Measurements from ENCODE around the gene KMT5B.

The KMT5B gene

DNA sequence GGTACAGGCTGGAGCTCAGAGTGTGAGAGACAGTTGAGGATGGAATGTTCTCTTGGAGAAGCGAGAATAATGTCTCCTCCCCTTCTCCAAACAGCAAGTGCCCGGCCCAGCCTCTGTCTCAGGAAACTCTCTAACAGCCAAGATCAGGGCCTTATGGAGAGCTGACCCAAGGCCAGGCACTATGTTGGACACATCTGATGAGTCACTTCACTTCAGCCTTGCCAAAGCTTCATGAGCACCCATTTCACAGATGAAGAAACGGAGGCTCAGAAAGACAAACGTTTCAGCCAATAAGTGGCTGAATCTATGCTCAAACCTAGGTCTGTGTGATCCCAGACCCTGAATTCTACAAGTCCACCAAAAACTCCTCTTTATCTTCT is 69.8 kb downstream of the KMT5B start:
- in situ Hi-C loops (cut with MboI; ENCODE audit: low pct_unique_long_range_greater_than_20kb, low sequenced_read_pairs, unreplicated experiment), result no loop called here
- TF ChIP-seq, protein P1, sequence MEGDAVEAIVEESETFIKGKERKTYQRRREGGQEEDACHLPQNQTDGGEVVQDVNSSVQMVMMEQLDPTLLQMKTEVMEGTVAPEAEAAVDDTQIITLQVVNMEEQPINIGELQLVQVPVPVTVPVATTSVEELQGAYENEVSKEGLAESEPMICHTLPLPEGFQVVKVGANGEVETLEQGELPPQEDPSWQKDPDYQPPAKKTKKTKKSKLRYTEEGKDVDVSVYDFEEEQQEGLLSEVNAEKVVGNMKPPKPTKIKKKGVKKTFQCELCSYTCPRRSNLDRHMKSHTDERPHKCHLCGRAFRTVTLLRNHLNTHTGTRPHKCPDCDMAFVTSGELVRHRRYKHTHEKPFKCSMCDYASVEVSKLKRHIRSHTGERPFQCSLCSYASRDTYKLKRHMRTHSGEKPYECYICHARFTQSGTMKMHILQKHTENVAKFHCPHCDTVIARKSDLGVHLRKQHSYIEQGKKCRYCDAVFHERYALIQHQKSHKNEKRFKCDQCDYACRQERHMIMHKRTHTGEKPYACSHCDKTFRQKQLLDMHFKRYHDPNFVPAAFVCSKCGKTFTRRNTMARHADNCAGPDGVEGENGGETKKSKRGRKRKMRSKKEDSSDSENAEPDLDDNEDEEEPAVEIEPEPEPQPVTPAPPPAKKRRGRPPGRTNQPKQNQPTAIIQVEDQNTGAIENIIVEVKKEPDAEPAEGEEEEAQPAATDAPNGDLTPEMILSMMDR (IDR thresholded peaks at IDR 0.05; ENCODE audit: extremely low read depth, insufficient read depth, missing control alignments), result no peak
- DNase-seq (ENCODE audit: low spot score), result no peak

DNA sequence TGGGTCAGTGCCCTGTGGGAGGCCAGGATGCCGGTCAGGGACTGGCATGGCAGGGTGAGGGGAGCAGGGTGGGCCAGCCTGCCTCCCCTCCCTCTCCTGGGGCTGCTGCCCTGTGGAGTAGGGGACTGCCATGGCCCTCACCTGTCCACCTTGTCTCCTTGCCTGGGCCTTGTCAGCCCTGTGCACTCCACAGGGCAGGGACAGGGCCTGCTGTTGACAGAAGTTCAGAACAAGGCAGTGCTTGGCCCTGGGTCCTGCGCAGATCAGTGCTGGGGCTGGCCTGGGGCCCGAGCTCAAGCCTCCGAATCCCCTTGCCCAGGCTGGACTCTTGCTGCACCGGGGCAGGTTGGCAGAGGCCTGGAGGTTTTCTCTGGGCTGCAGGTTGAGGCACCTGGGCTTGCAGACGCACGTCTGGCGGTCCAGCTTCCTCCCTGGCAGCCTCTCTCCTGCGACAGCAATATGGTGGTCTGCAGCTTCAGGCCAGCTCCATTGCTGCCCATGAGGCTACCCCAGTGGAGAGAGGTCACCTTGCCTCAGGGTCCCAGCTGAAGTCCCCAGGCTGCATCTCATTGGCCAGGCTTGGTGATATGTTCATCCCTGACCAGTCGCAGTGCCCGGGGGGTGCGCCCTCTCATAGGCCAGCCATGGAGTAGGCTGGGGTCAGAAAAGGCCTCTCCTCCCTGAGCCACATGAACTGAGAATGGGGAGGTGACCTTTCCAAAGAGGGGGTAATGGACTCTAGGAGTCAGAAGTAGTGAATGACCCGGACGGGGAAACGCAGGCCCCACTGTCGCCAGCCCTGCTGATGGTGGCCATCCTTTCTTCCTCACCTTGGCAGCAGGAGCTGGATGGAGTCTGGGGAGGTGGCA is 70.4 kb downstream of the KMT5B start:
- in situ Hi-C loops (cut with MboI; ENCODE audit: low pct_unique_long_range_greater_than_20kb, low sequenced_read_pairs, unreplicated experiment), result no loop called here
- no peak for DNase-seq (ENCODE audit: low spot score)
- TF ChIP-seq, protein P1 (IDR thresholded peaks at IDR 0.05; ENCODE audit: extremely low read depth, insufficient read depth, missing control alignments), result no peak

DNA sequence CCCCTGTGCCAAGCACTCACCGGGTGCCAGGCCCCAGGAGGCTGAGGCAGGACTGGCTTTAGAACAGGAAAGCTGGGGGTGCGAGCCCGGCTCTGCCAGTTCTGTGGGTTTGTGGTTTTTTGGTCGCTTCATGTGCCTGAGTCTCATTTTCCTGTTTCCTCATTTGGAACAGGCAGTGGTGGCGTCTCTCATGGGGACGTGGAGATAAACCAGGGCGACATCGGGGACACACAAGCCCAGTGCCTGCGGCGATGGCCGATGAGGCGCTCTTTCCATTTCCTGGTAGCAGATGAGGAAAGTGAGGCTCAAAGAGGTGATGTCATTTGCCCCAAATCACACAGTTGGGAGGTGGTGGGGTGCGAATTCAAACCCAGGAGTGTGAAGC is 71.1 kb downstream of the KMT5B start:
- TF ChIP-seq, protein P1 (IDR thresholded peaks at IDR 0.05; ENCODE audit: extremely low read depth, insufficient read depth, missing control alignments), result no peak
- DNase-seq (ENCODE audit: low spot score), result no peak
- in situ Hi-C loops (cut with MboI; ENCODE audit: low pct_unique_long_range_greater_than_20kb, low sequenced_read_pairs, unreplicated experiment), result no loop called here

DNA sequence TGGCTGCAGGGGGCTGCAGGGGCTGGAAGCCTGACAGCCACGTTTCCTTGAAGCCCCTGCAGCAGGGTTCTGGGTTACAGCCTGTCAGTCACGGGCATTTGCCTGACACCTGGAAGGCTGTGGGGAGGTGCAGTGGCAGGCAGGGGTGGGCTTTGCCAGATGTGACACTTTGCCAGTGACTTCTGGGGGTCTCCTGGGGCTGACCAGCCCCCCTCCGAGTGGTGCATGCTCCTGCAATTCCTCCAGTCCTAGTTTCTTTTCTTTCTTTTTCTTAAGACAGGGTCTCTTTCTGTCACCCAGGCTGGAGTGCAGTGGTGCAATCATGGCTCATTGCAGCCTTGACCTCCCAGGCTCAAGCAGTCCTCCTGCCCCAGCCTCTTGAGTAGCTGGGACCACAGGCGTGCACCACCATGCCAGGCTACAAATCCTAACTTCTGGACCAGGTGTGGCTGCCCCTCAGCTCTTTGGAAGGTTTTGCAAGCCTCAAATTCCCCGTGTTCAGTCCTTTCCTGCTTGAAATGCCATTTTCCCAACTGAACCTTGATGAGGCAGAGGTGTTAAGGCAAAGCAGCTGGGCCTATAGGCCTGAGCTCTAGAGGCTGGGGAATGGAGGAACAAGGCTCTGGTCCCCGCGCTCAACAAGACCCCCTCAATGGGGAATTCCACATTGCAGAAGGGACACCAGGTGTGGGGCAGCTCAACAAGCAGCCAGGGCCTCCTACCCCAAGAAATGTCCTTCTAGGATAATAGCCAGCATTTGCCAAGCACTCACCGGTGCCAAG is 71.7 kb downstream of the KMT5B start:
- DNase-seq (ENCODE audit: low spot score), result no peak
- TF ChIP-seq, protein P1 (IDR thresholded peaks at IDR 0.05; ENCODE audit: extremely low read depth, insufficient read depth, missing control alignments), result no peak
- in situ Hi-C loops (cut with MboI; ENCODE audit: low pct_unique_long_range_greater_than_20kb, low sequenced_read_pairs, unreplicated experiment), result no loop called here

DNA sequence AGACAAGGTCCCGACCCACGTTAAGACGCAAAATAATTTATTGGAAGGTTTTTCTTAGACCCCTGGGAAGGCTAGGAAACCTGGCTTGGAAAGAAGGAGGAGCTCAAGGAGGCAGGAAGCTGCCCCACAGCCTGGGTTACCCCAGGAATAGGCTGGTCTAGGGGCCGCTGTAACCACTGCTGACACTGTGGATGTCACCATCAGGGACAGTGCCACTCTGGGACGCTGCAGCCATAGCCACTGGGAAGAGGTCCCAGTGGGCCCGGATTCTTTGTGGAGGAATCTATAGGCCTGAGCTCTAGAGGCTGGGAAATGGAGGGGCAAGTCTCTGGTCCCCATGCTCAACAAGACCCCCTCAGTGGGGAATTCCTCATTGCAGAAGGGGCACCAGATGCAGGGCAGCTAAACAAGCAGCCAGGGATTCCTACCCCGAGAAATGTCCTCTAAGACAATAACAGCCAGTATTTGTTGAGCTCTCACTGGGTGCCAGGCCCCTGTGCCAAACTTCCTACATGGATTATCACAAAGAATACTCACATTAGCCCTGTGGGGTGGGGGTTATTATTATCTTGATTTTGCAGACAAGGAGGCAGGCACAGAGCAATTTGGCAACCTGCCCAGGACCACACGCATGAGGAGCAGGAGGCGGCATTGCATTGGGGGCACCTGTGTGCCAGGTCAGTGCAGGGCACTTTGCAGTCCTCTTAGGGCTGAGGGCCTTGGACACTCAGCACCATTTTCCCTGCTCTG is 72.4 kb downstream of the KMT5B start:
- in situ Hi-C loops (cut with MboI; ENCODE audit: low pct_unique_long_range_greater_than_20kb, low sequenced_read_pairs, unreplicated experiment), result no loop called here
- TF ChIP-seq, protein P1 (IDR thresholded peaks at IDR 0.05; ENCODE audit: extremely low read depth, insufficient read depth, missing control alignments), result no peak
- no peak for DNase-seq (ENCODE audit: low spot score)

DNA sequence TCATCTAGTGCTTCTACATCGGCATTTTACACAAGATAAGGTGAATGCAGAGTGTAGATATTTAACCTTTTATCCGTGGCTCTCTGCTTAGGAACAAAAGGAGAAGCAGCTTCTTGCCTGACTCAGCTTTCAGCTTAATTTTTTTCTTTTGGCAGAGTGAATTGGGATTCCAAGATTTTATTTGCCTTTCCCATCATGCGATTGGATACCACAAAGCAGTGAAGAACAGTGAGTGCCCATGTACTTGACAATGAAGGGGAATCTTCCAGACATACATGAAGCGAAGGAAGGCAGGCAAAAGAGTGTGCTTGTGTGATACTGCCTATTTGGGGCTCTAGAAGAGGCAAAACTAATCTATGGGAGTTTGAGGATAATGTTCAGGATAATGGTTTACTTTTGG is 74.9 kb downstream of the KMT5B start:
- TF ChIP-seq, protein P1 (IDR thresholded peaks at IDR 0.05; ENCODE audit: extremely low read depth, insufficient read depth, missing control alignments), result no peak
- DNase-seq (ENCODE audit: low spot score), result no peak
- in situ Hi-C loops (cut with MboI; ENCODE audit: low pct_unique_long_range_greater_than_20kb, low sequenced_read_pairs, unreplicated experiment), result no loop called here
